ENCODE data around the gene EFEMP2. TPM values are rescaled to one million over a fixed set of nuclear protein-coding genes. Genes with fewer than 3 reads are reported as not detected.

Gene EFEMP2
- total and polyA plus RNA-seq, 10 of the 15 experiments (the other 5 are each of a cell fraction or from before 2014, with no cell fraction given), result 0.24 to 13.2 (median 1.3) TPM; not detected in 1

- Histone ChIP-seq H3K9ac (ENCODE audit: control insufficient read depth, insufficient read depth, low read length) (peak overlapping the region; percentile 92), H3K27me3 (replicated peaks in 1 of 2; ENCODE audit: control insufficient read depth in 2 of 2, insufficient read depth in 2 of 2, low read length in 1 of 2) (no peaks in the 10 kb centered on the region), H3K4me2 (ENCODE audit: control insufficient read depth, insufficient read depth) (peak overlapping the region; percentile 94), H3K9me3 (replicated peaks; ENCODE audit: control insufficient read depth, insufficient read depth, low read length) (no peaks in the 10 kb centered on the region; the same call in 2 of the 3 replicates), H2AFZ (ENCODE audit: control insufficient read depth, low read depth, low read length) (no peak overlapping the region), H3K4me3 (peak overlapping the region; percentile 93), H4K20me1 (ENCODE audit: control insufficient read depth, insufficient read depth) (peaks cover 24% of the 10 kb centered on the region), H3K27ac (ENCODE audit: control insufficient read depth, insufficient read depth) (peak overlapping the region; percentile 100), H3K4me1 (ENCODE audit: control insufficient read depth, insufficient read depth, low read length) (peaks cover 15% of the 10 kb centered on the region), H3K79me2 (ENCODE audit: control insufficient read depth, insufficient read depth, low read length) (peaks cover 59% of the 10 kb centered on the region), H3K36me3 (ENCODE audit: control insufficient read depth in 2 of 2, insufficient read depth in 2 of 2, low read length in 1 of 2) (peaks cover 28 to 39% of the 10 kb centered on the region in 2 experiments; a peak in 3 of 4 replicates)
- ChIA-PET SMC1A (ENCODE audit: uncharacterized antibody, unreplicated experiment) (no interaction called here), POLR2A (interaction anchor here (0.5 to 4.1 kb wide), 5 partner anchors 24 to 455 kb away, joined by 3 to 18 read pairs (median 6); partner anchors contain the start of genes RNASEH2C and SNX32), CTCF (interaction anchor here (5.7 kb wide), 1 partner anchor 31 kb away, joined by 146 read pairs; the partner anchor contains the start of genes CCDC85B and FIBP), RAD21 (ENCODE audit: unreplicated experiment) (interaction anchor here (0.5 to 5.0 kb wide), 2 partner anchors 34 to 106 kb away, joined by 3 to 76 read pairs; partner anchors contain the start of genes CCDC85B and FIBP)
- WGBS (ENCODE audit: insufficient coverage, insufficient replicate concordance, low lambda C conversion rate, missing lambda C conversion rate), result under 1% methylated on average over 57 of the region's 57 CpGs
- ATAC-seq (peak; percentile 50), FAIRE-seq (peak; percentile 65), DNase-seq (ENCODE audit: low read depth, low spot score) (no peak)
- intact Hi-C loops (cut with micrococcal nuclease; ENCODE audit: unreplicated experiment), result loop anchor here (5.0 kb wide), 1 partner anchor 195 kb away; the partner anchor contains the start of gene SF3B2
- in situ Hi-C loops (cut with MboI), result loop anchor here (25.0 kb wide), 1 partner anchor 1620 kb away; the partner anchor contains the start of genes DNAJC4, FKBP2, NUDT22 and PPP1R14B
- BruUV-seq (replicated peaks), result no TSS peak
- TF ChIP-seq CHD4 (IDR thresholded peaks at IDR 0.05), result no peak
- no peak for TF ChIP-seq NR2F1 (conservative IDR thresholded peaks at IDR 0.05)
- no peak for TF ChIP-seq RUNX3 (IDR thresholded peaks at IDR 0.05; ENCODE audit: low read length)
- TF ChIP-seq GATAD2B (conservative IDR thresholded peaks at IDR 0.05; ENCODE audit: low read depth), result no peak
- TF ChIP-seq MEF2B (IDR thresholded peaks at IDR 0.05; ENCODE audit: partially characterized antibody, poor library complexity, severe bottlenecking), result no peak
- no peak for TF ChIP-seq MYC (IDR thresholded peaks at IDR 0.05; ENCODE audit: insufficient read depth, insufficient read length, insufficient replicate concordance, low read length, severe bottlenecking)
- TF ChIP-seq ZBTB4 (CRISPR knock-in tag; IDR thresholded peaks at IDR 0.05), result no peak
- TF ChIP-seq SPI1 (IDR thresholded peaks at IDR 0.05; ENCODE audit: borderline replicate concordance, insufficient read depth, low read depth, low read length), result peak; percentile 90
- no peak for TF ChIP-seq FOXK2 (IDR thresholded peaks at IDR 0.05)
- no peak for TF ChIP-seq EP300 (IDR thresholded peaks at IDR 0.05; ENCODE audit: borderline replicate concordance in 1 of 2, control insufficient read depth in 1 of 2, low read depth in 2 of 2, low read length in 2 of 2)
- no peak for TF ChIP-seq ZNF274 (IDR thresholded peaks at IDR 0.05; ENCODE audit: insufficient read depth, insufficient read length)
- TF ChIP-seq ATF3 (IDR thresholded peaks at IDR 0.05; ENCODE audit: borderline replicate concordance, extremely low read depth, low read depth, low read length), result peak; percentile 65; the same call in 1 of the 2 replicates
- no peak for TF ChIP-seq SKIL (IDR thresholded peaks at IDR 0.05; ENCODE audit: low read depth, poor library complexity, severe bottlenecking)
- no peak for TF ChIP-seq CREM (IDR thresholded peaks at IDR 0.05; ENCODE audit: low read depth)
Measured at GRCh38 chr11:65856689-65857499, 15.7 kb downstream of the EFEMP2 start.

Data from GM12878 (cell line).